Activated CD8-positive, alpha-beta memory T cell treated with anti-CD3 and anti-CD28 coated beads, Interleukin-2, amount 50 U/mL, for 24 hours (primary cell): Measurements from ENCODE around the gene DOK5.

ENCODE experiments used
- DNase-seq: peaks from one replicate; pipeline ENCODE4 v3.0.0-alpha.2; 2020; ENCODE audit errors: extremely low read depth

The DOK5 gene

GRCh38 chr20:54645445-54646155 is 170.2 kb downstream of the DOK5 start:
- DNase-seq = no peak

GRCh38 chr20:54646156-54646517 is 170.7 kb downstream of the DOK5 start:
- DNase-seq = no peak

GRCh38 chr20:54648421-54649142 is 173.2 kb downstream of the DOK5 start:
- no peak for DNase-seq

- peak; percentile 25 for DNase-seq
These were observed 174.1 kb downstream of the DOK5 start for GRCh38 chr20:54649511-54649962.

DNA sequence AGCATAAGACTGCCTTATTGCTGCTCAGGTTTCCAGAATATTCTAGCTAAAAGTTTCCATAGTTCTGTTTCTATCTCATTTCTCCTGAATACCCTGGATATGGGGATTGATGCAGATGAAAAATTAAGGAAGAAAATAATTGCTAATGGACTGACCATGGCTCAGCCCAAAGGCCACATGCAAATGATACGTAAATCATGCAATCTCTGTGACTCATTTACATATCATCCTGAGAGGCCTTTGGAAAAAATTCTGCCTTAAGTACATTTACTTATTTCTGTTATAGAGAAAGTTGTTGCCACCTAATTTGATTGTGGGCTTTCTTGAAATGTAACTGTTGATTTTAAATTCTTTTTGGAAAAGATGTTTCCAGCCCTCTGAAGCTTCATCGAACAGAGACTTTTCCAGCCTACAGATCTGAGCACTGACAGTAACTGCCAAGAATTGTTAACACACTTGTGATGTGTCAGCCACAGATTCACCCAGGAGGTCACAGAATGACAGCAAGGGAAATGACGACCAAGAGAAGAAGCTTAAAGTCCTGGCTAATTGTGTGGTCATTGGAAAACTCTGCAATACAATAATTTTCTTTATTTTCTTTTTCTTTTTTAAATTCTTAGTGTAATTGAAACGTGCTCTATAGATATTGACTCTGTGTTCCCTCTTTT is 174.8 kb downstream of the DOK5 start:
- DNase-seq = no peak

GRCh38 chr20:54651252-54651651 is 175.9 kb downstream of the DOK5 start:
- DNase-seq = no peak

DNA sequence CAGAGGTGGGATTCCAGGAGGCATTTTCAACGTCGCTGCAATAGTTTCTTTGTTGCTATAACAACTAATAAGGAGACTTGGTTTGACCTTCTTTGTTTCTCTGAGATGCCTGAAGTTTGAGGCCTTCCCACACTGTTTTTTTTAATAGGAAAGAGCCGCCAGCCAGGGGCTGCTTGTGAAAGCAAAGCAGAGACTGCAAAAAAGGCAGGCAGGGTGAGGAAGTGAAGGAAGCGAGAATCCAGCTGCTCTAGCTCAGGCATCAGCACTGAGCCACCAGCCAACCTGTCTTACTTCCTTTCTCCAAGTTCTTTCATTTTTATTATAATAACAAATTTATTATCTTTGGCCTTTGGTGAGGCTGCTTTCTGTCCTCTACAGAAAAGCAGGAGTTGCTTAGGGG is 179.1 kb downstream of the DOK5 start:
- DNase-seq = no peak

GRCh38 chr20:54657268-54657826 is 182.0 kb downstream of the DOK5 start:
- no peak for DNase-seq

DNA sequence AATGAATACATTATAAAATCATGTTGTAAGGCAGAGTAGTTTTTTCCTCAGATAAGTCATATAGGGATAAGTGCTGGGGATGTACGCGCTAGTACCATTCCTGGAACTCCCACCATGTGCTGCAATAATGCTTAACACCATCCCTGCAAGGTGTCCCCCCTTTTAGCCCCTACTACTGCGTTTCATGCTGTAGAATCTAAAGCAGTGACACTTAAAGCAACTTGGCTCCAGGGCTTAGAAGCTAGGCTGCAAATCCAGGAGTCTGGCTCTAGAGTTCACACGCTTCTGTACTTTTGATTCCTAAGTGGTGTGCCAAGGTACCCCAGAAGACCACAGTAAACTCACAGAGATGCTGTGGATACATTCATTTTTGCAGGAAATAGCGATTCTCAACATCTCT is 183.1 kb downstream of the DOK5 start:
- DNase-seq = no peak

DNA sequence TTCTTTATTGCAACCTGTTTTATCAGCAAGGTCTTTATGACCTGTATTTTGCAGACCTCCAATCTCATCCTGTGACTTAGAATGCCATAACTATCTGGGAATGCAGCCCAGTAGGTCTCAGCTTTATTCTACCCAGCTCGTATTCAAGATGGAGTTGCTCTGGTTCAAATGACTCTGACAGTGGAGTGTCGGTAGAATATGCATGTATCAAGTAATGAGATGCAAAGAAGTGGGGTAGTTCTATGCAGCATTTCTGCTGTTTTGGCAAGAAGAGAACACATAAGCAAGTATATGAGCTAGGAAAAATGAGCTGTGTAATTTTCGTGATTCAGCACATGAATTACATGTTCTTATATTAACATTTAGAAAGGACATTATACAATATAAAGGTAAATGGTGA is 185.9 kb downstream of the DOK5 start:
- DNase-seq = no peak

- no peak for DNase-seq
These were observed 186.6 kb downstream of the DOK5 start for GRCh38 chr20:54661880-54662465.

DNA sequence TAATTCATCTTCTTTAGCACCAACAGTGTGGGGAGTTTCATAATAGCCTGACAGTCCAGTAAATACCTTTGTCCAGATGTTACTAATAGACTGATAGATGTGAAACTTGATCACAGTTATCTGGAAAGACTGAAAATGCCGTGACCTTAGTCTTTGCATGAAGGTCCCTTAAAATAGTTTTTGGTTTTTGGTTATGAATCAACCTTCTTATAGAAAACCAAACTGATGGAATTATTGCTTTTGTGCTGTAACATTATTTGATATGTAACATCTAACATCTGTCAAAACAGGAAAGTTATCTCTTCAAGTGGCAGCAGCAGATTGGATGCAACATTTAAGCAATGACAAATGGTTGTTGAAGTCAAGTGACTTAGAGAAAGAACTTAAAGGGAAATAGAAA is 190.4 kb downstream of the DOK5 start:
- no peak for DNase-seq

- no peak for DNase-seq
These were observed 193.1 kb downstream of the DOK5 start for GRCh38 chr20:54668271-54669039.

- no peak for DNase-seq
These were observed 193.6 kb downstream of the DOK5 start for GRCh38 chr20:54669040-54669363.

- no peak for DNase-seq
These were observed 202.9 kb downstream of the DOK5 start for GRCh38 chr20:54678253-54678652.

DNA sequence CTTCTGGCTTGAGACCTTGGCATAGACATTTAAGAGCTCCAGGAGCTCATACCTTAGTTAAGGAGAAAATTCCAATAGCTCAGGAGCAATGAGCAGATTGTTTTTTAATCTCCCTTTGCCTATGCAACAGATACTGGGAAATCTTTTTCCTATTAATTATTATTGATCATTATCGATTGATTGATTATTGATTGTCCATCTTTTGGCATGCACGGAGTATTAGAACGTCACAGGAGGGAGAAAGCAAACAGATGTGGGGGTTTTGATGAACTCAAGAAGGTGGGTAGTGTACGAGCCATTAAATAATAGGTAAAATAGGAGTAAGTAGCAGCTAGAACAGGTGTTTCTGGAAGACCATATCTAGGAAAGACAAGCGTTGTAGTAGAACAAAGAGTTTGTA is 205.0 kb downstream of the DOK5 start:
- no peak for DNase-seq

GRCh38 chr20:54680872-54681619 is 205.7 kb downstream of the DOK5 start:
- no peak for DNase-seq

DNA sequence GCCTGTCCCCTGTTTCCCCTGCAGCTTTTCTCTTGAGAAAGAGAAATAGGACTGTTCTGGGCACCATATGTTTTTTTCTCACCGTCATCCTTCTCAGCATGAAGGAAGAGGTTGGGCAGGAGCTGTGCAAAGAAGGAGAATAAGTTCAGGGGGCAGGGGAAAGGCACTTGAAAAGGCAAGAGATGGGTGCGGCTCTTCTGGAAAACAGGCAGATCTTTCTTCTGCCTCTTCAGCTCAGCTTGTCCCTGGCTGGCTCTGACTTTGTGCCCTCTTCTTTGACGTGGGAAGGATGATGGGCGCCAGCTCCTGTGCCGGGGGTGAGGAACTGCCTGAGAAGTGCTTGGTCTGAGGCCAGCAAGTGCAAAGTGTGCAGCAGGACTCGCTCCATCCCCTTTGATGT is 206.5 kb downstream of the DOK5 start:
- no peak for DNase-seq

GRCh38 chr20:54688476-54688875 is 213.1 kb downstream of the DOK5 start:
- DNase-seq = no peak

DNA sequence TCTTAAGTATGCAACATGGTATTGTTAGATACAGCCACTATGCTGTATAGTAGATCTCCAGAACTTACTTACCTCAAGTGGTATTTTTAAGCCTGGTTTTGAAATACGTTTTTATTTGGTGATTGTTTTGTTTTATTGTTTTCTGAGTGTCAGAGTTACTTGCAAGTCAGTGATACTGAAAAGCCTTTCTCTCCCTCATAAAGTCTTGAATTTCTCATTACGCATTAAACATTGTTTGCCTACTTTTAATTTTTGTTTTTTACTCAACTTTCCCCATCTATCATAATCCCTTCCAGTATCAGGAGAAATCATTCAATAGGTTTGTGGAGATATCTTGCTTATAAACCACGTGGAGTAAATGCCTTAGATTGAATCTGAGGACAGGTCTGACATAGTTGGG is 214.9 kb downstream of the DOK5 start:
- no peak for DNase-seq

- no peak for DNase-seq
These were observed 215.9 kb downstream of the DOK5 start for GRCh38 chr20:54691327-54691726.
